DMS79 (cell line): Measurements from ENCODE around the gene HIVEP3.

Experiments used
- DNase-seq: peaks from one replicate; lab custom pipeline; 2025; lab: John Stamatoyannopoulos, UW

The HIVEP3 gene

GRCh38 chr1:41784531-41785274 lies 134.0 kb downstream of the HIVEP3 start:
- no peak for DNase-seq

- no peak for DNase-seq
Observed at GRCh38 chr1:41783189-41783639, 135.5 kb downstream of the HIVEP3 start.

GRCh38 chr1:41780916-41781315 lies 137.8 kb downstream of the HIVEP3 start:
- DNase-seq: no peak

- no peak for DNase-seq
Observed at GRCh38 chr1:41780322-41780721, 138.4 kb downstream of the HIVEP3 start.

GRCh38 chr1:41779360-41779759 lies 139.4 kb downstream of the HIVEP3 start:
- no peak for DNase-seq

GRCh38 chr1:41777695-41778094 lies 141.0 kb downstream of the HIVEP3 start:
- DNase-seq: no peak

- DNase-seq: no peak
Observed at GRCh38 chr1:41776891-41777441, 141.8 kb downstream of the HIVEP3 start.

- DNase-seq: no peak
Observed at GRCh38 chr1:41775956-41776585, 142.7 kb downstream of the HIVEP3 start.

- no peak for DNase-seq
Observed at GRCh38 chr1:41774471-41774990, 144.2 kb downstream of the HIVEP3 start.

GRCh38 chr1:41773842-41774241 lies 144.9 kb downstream of the HIVEP3 start:
- DNase-seq: no peak

GRCh38 chr1:41773144-41773591 lies 145.6 kb downstream of the HIVEP3 start:
- no peak for DNase-seq

- no peak for DNase-seq
Observed at GRCh38 chr1:41769068-41769467, 149.7 kb downstream of the HIVEP3 start.

GRCh38 chr1:41768583-41768982 lies 150.1 kb downstream of the HIVEP3 start:
- no peak for DNase-seq

- DNase-seq: no peak
Observed at GRCh38 chr1:41767534-41768525, 150.9 kb downstream of the HIVEP3 start.

GRCh38 chr1:41766546-41766945 lies 152.2 kb downstream of the HIVEP3 start:
- peak; percentile 58 for DNase-seq

- no peak for DNase-seq
Observed at GRCh38 chr1:41766041-41766440, 152.7 kb downstream of the HIVEP3 start.

GRCh38 chr1:41765152-41765551 lies 153.6 kb downstream of the HIVEP3 start:
- DNase-seq: no peak

- DNase-seq: no peak
Observed at GRCh38 chr1:41764656-41765055, 154.1 kb downstream of the HIVEP3 start.

GRCh38 chr1:41762777-41763176 lies 155.9 kb downstream of the HIVEP3 start:
- DNase-seq: no peak

- DNase-seq: no peak
Observed at GRCh38 chr1:41762251-41762650, 156.5 kb downstream of the HIVEP3 start.

- no peak for DNase-seq
Observed at GRCh38 chr1:41758904-41759548, 159.7 kb downstream of the HIVEP3 start.
